Neutrophil (primary cell): Measurements from ENCODE around the gene LAS1L.
A peak's percentile ranks its signal among the peaks of the same experiment; 100 is the strongest.

Experiments
- H3K27ac ChIP-seq: fragments of 200-600 bp; sonication (generic); 2 replicates; pipeline ENCODE4 v1.5.1; 2016; ENCODE audit warnings: mild to moderate bottlenecking, moderate library complexity
- H3K27me3 ChIP-seq: fragments of 200-600 bp; sonication (generic); 2 replicates; pipeline ENCODE4 v1.6.0; 2016; ENCODE audit warnings: mild to moderate bottlenecking
- H3K36me3 ChIP-seq: fragments of 200-600 bp; sonication (generic); 2 replicates; pipeline ENCODE4 v1.5.1; 2017
- H3K4me1 ChIP-seq, 2 experiments: fragments of 200-600 bp in 1 of 2; sonication (generic) in 1 of 2; 1 replicate in 1 of 2; 2 replicates in 1 of 2; pipeline versions ENCODE4 v1.5.1 to v1.6.1; 2013 to 2016; ENCODE audit warnings: low read depth in 1 of 2, low read length in 1 of 2, mild to moderate bottlenecking in 1 of 2, moderate library complexity in 1 of 2; ENCODE audit not compliant: control insufficient read depth in 1 of 2, insufficient read depth in 1 of 2
- H3K4me3 ChIP-seq, 2 experiments: fragments of 200-600 bp in 1 of 2; sonication (generic) in 1 of 2; 1 replicate in 1 of 2; 2 replicates in 1 of 2; pipeline ENCODE4 v1.5.1; 2013 to 2016; ENCODE audit warnings: low read depth in 1 of 2, low read length in 1 of 2, mild to moderate bottlenecking in 1 of 2, moderate library complexity in 1 of 2
- H3K9me3 ChIP-seq: fragments of 200-600 bp; sonication (generic); 2 replicates; pipeline ENCODE4 v1.5.1; 2016
- TF ChIP-seq, protein P1 (sequence below): fragments of 200-600 bp; sonication (generic); IDR thresholded peaks from 2 replicates; pipeline ENCODE4 v1.5.1; 2016; ENCODE audit warnings: antibody characterized with exemption

LAS1L gene

DNA sequence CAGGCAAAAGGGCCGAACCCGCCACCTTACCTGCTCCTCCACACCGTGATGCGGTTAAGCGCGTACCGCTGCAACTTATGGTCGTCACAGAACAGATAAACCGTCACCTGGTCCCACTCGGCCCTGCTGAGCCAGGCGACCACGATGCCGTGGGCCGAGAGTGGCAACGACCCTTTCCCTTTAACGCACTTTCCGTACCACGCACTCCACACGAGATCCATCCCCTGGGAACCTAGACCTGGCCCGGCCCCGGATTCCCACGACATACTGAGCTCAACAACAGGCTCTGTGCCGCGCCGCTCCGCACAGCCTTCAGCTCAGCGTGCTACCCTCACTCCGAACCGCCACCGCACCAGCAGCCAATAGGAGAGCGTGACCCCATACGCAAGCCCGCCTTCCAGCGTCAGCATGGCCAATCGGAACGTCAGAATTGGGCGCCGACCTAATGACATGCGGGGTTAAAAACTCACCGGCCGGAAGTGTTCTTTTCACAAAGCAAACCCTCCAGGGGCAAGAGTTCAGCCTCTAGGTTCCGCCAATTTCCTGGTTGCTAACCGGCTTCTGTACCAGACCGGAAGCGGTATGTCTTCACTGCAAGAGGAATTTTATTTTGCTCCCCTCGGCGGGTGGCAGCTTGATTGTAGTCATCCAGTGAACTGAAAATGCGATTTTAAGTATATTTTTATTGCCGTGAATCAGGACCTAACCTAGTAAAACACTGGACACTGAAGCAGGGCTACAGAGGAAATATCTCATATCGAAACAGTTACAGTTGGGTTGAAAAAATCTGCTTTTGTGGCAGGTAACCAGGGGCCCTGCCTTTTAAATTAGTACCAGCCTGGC lies at the start of gene LAS1L:
TSS of gene LAS1L (minus strand) at position 338 of the 843 bp plus-strand sequence. CDS start at position 266, 72 bp downstream.
- Histone ChIP-seq H3K36me3 (no peaks in the 10 kb centered on the region), H3K27ac (peak within 1 kb of the TSS; percentile 72), H3K4me3 (peak within 1 kb of the TSS; percentile 68 to 77), H3K27me3 (no peaks in the 10 kb centered on the region), H3K9me3 (no peaks in the 10 kb centered on the region), H3K4me1 (peaks cover 10 to 15% of the 10 kb centered on the region in 2 experiments)
- TF ChIP-seq, protein P1, sequence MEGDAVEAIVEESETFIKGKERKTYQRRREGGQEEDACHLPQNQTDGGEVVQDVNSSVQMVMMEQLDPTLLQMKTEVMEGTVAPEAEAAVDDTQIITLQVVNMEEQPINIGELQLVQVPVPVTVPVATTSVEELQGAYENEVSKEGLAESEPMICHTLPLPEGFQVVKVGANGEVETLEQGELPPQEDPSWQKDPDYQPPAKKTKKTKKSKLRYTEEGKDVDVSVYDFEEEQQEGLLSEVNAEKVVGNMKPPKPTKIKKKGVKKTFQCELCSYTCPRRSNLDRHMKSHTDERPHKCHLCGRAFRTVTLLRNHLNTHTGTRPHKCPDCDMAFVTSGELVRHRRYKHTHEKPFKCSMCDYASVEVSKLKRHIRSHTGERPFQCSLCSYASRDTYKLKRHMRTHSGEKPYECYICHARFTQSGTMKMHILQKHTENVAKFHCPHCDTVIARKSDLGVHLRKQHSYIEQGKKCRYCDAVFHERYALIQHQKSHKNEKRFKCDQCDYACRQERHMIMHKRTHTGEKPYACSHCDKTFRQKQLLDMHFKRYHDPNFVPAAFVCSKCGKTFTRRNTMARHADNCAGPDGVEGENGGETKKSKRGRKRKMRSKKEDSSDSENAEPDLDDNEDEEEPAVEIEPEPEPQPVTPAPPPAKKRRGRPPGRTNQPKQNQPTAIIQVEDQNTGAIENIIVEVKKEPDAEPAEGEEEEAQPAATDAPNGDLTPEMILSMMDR, result peak; percentile 31

DNA sequence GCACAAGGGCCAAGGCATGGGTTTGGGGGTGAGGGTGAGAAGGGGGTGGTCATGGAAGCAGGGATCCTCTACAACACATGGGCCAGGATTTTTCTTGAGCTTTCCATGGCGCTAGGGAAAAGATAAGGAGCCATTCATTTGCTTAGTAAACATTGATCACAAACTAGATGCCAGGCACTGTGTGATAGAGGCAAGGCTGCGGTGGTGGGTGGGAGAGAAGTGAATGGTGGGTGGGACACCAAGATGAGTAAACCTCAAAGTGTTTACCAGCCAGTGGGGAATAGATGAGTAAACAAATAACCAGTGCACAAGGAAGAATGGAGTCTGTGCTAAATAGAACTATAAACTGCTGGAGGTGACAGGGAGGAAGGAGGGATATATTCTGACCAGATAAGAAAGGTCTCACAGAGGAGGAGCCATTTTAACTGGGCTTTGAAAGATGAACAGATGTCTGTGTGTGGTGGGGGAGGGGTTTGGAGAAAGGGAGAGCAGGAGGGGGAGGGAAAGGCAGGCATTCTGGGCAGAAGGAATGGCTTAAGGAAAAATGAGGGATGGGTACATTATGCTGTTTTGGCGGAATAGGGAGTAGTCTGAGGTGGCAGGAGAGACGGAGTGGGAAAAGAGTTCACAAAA lies 48.0 kb upstream of the LAS1L start:
- Histone ChIP-seq H3K9me3 (no peaks in the 10 kb centered on the region), H3K36me3 (no peaks in the 10 kb centered on the region), H3K27ac (no peak overlapping the region), H3K4me1 (peaks cover 5 to 6% of the 10 kb centered on the region in 2 experiments), H3K4me3 (no peak overlapping the region), H3K27me3 (no peaks in the 10 kb centered on the region)
- TF ChIP-seq, protein P1, result no peak

GRCh38 chrX:65581661-65582339 lies 47.2 kb upstream of the LAS1L start:
- Histone ChIP-seq H3K27me3 (no peaks in the 10 kb centered on the region), H3K9me3 (no peaks in the 10 kb centered on the region), H3K4me3 (no peak overlapping the region), H3K4me1 (peaks cover 5 to 6% of the 10 kb centered on the region in 2 experiments), H3K36me3 (no peaks in the 10 kb centered on the region), H3K27ac (no peak overlapping the region)
- TF ChIP-seq, protein P1, result peak; percentile 72

- Histone ChIP-seq H3K9me3 (no peaks in the 10 kb centered on the region), H3K36me3 (no peaks in the 10 kb centered on the region), H3K27ac (no peak overlapping the region), H3K4me3 (no peak overlapping the region), H3K4me1 (peaks cover 5 to 6% of the 10 kb centered on the region in 2 experiments), H3K27me3 (no peaks in the 10 kb centered on the region)
- TF ChIP-seq, protein P1, result no peak
Observed at GRCh38 chrX:65578346-65578745, 43.8 kb upstream of the LAS1L start.

- Histone ChIP-seq H3K36me3 (no peaks in the 10 kb centered on the region), H3K4me3 (no peak overlapping the region), H3K4me1 (no peaks in the 10 kb centered on the region), H3K27me3 (no peaks in the 10 kb centered on the region), H3K27ac (no peak overlapping the region), H3K9me3 (no peaks in the 10 kb centered on the region)
- TF ChIP-seq, protein P1, result no peak
Observed at GRCh38 chrX:65576160-65576559, 41.6 kb upstream of the LAS1L start.
